ENCODE measurements around the gene CTTNBP2NL.
A peak's percentile ranks its signal among the peaks of the same experiment; 100 is the strongest.
"Not testable (repeated sequence)": the region's sequence is repeated elsewhere in the genome, so short reads cannot be mapped to it uniquely, and the experiment has no call there.

Gene CTTNBP2NL

DNA sequence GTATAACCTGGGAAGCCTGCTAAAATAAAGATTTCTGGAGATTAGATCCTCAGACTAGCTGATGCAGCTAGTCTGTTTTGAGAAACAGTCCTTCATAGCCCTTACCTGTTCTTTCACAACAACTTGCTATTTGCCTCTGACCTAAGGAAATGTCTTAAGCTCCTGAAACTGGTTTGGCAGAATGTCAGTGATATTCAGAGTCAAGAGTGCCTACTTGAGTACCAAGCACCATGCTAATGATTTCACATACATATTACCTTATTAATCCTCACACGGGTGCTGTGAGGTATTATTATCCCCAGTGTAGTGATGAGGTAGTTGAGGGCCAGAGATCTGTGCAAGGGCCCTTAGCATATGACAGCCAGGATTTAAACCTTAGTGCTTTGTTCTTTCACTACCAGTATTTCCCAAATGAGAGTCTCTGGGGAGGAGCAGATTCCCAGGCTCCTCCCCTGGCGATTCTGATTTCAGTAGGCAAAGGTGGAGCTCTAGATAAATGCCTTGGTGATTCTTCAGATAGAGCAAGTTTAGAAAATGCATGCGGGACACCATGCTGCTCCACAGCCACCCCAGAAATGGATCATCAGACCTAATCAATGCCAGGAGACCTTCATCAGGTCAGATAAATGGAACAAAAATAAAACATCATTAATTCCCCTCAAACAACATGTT lies 65.3 kb downstream of the CTTNBP2NL start:
- no peak for DNase-seq

DNA sequence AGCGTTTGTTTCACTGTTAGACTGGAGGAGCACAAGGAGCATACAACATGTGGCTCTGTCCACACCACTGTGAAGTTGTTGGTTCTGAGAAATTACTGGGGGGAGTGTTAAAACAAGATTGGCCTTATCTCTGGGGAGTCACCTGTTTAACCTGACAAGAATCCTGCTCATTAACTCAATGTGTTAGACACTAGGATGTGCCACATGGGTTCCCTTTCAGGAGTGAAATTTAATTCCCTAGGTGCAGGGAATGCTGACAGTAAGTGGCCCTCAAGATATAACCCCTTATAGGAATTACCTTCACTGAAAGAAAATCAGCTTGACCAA lies 66.9 kb downstream of the CTTNBP2NL start:
- no peak for DNase-seq

GRCh38 chr1:112464501-112464900 lies 68.5 kb downstream of the CTTNBP2NL start:
- DNase-seq, result peak; percentile 16

- no peak for DNase-seq
These were observed 69.1 kb downstream of the CTTNBP2NL start for GRCh38 chr1:112465122-112465521.

DNA sequence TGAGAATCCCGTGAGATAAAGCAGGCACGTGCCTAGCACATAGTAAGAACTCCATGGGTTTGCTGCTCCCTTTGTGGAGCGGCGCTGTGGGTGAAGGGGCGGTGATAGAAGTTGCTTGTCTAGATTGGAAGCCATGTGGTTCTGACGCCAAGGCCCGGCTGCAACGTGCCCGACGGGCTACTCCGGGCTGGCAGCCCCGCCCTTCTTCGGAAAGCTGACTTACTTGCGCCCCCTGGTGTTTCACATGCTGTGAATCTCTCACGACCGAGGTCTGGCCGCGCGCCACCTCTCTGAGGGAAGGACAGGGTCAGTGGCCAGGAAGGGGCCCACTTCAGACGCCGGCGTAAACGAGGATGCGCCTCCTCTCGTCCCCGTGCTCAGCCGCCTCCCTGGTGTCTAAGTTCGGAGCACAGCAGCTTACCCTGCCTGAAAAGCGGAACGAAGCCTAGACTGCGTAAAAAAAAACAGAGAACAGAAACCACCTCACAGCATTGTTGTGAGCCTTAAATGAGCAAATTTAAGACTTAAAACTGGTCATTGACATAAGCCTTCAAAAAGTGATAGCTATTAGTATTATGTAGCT lies 70.2 kb downstream of the CTTNBP2NL start:
- peak; percentile 86 for DNase-seq

GRCh38 chr1:112470324-112470723 lies 74.3 kb downstream of the CTTNBP2NL start:
- DNase-seq, result not testable (repeated sequence)

DNA sequence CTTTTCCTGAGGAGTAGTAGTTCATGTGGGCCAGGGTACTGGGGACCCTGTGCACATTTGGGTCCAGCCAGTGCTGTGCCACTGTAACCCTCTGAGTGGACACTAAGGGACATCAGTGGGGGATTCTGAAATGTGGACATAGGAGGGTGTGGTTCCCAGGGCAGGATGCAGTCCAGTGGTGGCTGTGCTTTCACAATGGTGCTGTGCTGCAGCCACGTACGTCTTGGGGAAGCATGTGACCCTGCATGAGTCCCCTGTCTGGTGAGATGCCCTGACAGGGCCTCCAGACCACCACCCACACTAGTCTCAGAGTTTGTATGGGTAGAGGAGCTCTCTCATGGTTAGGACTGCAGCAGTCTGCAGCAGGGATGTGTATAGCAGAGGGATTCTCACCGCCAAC lies 75.0 kb downstream of the CTTNBP2NL start:
- no peak for DNase-seq

DNA sequence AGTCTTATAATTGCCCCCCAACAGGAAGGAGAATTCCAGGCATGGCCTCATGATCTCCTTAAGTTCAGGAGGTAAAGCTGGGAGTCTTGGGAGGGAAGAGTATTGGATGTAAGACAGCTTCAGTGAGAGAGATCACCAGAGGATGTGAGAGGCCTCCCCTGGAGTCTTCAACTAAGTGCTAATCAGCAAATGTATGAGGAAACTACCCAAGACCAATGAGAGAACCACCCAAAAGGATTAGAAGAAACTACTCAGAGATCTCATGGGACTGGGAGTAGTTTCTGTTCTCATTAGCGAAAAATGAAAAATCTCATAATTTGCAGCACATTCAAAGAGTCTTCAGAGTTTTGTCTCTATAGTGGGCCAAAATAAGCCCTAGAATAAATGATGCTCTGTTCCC lies 76.1 kb downstream of the CTTNBP2NL start:
- no peak for DNase-seq

GRCh38 chr1:112477550-112477949 lies 81.5 kb downstream of the CTTNBP2NL start:
- no peak for DNase-seq

- DNase-seq, result no peak
These were observed 82.3 kb downstream of the CTTNBP2NL start for GRCh38 chr1:112478314-112478713.

DNA sequence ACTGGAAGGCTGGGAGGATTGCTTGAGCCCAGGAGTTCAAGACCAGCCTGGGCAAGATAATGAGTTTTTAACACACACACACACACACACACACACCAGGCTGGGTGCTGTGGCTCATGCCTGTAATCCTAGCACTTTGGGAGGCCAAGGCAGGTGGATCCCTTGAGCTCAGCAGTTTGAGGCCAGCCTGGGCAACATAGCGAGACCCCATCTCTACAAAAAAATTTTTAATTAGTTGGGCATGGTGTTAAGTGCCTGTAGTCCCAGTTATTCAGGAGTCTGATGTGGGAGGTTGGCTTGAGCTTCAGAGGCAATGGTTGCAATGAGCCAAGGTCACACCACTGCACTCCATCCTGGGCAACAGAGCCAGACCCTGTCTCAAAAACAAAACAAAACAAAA lies 90.0 kb downstream of the CTTNBP2NL start:
- DNase-seq, result not testable (repeated sequence)

DNA sequence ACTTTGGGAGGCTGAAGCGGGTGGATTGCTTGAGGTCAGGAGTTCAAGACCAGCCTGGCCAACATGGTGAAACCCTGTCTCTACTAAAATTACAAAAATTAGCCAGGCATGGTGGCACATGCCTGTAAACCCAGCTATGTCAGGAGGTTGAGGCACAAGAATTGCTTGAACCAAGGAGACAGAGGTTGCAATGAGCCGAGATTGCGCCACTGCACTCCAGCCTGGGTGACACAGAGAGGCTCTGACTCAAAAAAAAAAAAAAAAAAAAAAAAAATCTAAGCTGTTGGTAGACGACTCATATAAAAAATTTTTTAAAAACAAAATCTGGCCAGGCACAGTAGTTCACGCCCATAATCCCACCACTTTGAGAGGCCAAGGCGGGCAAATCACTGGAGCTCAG lies 91.7 kb downstream of the CTTNBP2NL start:
- DNase-seq, result not testable (repeated sequence)

DNA sequence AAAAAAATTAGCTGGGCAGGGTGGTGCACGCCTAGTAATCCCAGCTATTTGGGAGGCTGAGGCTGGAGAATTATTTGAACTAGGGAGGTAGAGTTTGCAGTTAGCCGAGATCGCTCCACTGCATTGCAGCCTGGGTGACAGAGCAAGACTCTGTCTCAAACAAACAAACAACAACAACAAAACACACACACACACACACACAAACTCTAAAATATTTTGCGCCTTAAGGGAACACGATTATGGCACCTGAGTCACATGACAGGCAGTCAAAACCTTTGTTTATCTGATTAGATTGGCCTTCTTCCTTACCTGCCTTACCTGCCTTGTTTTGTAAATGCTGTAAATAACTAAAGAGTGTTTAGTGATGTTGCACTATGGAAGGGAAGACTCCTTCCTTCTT lies 92.1 kb downstream of the CTTNBP2NL start:
- no peak for DNase-seq

- no peak for DNase-seq
These were observed 96.1 kb downstream of the CTTNBP2NL start for GRCh38 chr1:112492076-112492475.

DNA sequence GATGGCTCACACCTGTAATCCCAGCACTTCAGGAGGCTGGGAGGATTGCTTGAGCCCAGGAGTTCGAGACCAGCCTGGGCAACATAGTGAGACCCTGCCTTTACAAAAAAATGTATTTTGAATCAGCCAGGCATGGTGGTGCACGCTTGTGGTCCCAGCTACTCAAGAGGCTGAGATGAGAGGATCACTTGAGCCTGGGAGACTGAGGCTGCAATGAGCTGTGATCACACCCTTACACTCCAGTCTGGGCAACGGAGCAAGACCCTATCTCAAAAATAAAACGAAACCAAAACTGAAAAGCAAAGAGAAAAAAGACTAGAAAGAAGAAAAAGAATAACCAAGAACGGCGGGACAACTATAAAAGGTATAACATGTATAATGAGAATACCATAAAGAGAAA lies 97.3 kb downstream of the CTTNBP2NL start:
- no peak for DNase-seq

DNA sequence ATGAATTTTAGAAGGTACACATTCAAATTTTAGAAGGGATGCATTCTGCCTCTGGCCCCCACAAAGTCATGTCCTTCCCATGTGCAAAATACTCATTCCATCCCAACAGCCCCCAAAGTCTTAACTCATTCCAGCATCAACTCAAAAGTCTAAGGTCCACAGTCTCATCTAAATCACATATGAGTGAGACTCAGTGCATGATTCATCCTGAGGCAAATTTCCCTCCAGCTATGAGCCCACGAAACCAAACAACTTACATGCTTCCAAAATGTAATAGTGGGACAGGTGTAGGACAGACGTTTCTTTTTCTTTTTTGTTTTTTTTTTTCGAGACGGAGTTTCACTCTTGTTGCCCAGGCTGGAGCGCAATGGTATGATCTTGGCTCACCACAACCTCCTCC lies 100.3 kb downstream of the CTTNBP2NL start:
- DNase-seq, result no peak

DNA sequence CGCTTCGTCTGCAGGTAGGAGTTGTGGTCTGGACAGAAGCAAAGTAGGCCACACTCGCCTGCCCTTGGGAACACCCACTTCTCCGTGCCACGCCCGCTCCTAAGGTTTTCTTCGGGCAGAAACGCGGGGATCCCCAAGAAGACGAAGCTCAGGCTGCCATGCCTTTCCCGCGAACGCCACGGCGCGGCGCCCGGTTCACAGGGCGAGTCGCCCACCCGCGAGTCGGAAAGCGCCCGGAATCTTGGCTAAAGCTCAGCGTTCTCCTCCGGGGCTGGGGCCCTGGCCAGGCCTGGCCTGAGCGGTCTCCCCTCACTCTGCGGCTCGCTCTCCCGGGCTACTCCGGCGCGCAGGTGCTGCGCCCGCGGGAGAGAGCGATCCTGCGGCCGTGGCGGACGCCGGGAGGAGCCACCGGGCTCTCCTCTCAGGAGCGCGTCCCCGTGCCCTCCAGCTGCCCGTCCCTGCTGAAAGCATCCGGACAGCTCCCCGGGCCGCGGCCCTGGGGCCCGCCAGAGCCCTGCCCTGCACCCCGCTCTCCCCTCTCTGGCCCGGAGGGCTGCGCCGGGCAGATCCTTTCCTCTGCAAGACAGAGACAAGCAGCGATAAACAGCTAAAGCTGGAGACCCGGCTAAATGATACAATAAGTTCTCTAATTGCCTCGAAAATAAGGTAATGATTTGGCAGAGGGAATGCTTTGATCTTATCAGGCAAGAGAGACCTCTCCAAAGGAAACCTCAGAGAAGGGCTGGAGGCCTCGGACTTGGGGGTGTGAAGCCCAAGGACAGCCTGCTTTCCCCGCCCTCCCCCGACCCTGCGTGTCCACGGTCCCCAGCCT lies 106.0 kb downstream of the CTTNBP2NL start:
- peak; percentile 76 for DNase-seq

DNA sequence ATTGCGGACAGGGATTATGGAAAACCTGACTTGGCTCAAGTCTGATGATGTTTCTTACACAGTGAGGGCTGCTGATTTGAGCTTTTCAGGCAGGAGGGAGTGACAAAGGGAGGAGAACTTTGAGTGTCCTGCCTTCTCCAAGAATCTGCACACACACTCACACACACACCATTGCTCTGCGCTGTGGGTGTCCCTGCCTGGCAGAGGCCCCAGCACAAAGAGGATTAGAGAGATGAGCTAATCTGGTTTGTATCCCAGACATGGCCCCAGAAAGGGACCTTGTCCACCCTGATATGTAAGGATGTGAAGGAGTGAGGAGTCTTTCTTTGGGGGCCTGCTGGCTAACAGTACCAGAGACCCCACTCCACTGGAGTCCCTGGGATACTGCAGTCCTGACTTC lies 106.8 kb downstream of the CTTNBP2NL start:
- no peak for DNase-seq

DNA sequence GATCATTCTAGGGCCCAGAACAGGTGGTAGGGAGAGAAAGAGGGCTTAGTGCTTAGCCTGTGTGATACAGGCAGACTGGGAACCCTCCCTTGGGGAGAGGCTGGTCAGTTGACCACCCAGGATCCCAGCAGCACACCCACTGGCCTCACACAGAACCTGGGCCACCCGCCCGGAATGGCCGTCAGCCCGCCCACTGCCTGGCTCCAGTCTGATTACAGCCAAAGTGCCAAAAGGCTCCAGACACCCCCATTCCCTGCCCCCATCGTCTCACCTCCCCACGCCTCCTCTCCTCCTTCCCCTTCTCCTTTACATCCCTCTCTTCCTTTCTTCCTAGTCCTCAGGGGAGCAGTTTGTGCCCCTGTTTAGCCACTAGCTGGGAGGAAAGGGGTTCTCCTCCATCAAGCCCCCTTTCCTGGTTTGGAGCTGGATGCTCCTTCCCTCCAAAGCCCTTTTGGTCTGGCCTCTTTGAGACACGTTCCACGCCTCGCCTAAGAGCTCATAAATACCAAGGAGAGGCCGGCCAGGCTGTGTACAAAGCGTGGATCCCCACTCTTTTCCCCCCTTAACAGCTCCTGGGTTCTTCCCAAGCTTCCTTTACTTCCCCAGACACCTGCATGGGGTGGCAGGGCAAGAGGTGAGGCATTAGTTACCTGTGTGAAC lies 108.1 kb downstream of the CTTNBP2NL start:
- DNase-seq, result no peak

DNA sequence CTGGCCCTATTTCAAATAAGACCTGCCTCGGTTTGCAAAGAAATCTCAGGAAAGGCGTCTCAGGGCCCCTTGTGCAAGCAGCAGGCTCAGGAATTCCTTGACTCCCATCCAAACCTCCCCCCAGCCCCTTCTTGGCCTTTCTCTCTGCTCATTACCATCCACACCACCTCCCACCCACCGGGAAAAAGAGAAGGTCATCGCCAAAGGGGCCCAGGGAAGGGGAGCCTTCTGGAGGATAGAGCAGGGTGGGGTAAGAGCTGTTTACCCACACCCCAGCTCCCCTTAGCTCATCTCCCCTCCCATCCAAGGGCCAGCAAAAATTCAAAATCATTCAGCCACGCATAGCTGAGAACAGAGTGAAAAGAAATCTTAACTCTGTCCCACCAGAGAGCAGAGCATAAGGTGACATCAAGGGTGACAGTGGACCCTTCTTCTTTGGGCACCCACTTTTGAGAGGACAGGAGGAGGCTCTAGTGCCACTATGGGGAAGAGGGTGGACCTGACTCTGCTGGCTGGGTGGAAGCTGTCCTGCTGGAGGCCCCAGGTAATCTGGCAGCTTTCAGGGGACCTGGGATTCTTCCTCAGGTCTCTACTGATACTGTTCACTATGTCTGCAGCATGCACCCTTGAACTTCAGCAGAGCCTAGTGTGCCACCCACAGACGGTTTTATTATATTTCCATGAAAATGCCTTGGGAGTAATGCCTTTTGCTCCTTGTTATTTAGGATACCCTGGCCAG lies 108.8 kb downstream of the CTTNBP2NL start:
- no peak for DNase-seq

DNA sequence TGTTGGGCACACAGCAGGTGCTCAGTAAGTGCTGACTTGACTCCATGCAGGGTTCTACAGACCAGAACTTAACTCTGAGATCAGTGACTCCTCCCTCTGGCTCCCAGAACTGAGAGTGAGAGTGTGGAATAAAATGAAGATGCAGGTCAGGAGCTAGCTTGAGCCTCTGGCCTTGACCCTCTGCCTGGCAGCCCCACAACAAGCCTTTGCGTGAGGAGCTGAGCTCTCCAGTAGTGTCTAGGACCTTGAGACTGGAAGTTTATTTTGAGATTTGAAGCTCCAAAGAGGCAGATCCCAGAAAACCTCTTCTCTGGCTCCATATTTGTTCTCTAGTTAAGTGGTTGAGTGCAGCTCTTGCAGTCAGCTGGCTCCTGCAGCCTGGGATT lies 109.4 kb downstream of the CTTNBP2NL start:
- no peak for DNase-seq

GRCh38 chr1:112505878-112506277 lies 109.9 kb downstream of the CTTNBP2NL start:
- no peak for DNase-seq

DNA sequence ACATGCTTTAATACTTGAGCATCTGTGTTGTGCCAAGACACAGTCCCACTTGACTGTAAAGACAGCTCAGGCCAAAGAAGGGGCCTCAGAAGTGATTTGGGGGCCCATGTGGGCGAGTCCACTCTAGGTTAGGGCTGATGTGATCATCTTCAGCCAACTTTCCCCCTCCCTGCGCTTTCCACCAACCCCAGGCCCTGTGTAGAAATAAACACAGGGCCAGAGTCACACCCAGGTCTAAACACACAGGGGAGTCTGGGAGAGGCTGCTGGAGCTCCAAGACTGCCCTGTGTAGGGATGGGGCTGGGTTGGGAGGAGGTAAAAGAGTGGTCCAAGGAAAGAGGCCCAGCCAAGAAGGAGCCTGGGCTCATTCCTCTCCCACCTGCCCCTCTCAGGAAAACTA lies 110.3 kb downstream of the CTTNBP2NL start:
- no peak for DNase-seq
